ENCODE measurements around the gene TUBB.
A peak's percentile ranks its signal among the peaks of the same experiment; 100 is the strongest.
"Not testable (repeated sequence)": the region's sequence is repeated elsewhere in the genome, so short reads cannot be mapped to it uniquely, and the experiment has no call there.

TUBB gene

GRCh38 chr6:30717845-30718720 is 2.1 kb upstream of the TUBB start:
- H3K27ac Mint-ChIP-seq: peak overlapping the region; percentile 96 to 98
- peaks cover 35 to 48% of the 10 kb centered on the region in 2 donors for H3K4me1 Mint-ChIP-seq (ENCODE audit: low read depth in 2 of 2)
- H3K27me3 Mint-ChIP-seq: not testable (repeated sequence)

GRCh38 chr6:30719356-30719755 is 796 bp upstream of the TUBB start:
- ATAC-seq (replicated peaks): no peak
- Mint-ChIP-seq H3K27me3 (no peaks in the 10 kb centered on the region), H3K4me1 (ENCODE audit: low read depth in 2 of 2) (peaks cover 40 to 54% of the 10 kb centered on the region in 2 donors), H3K4me3 (peak overlapping the region; percentile 97 to 99), H3K36me3 (ENCODE audit: insufficient read depth) (peaks cover 64% of the 10 kb centered on the region), H3K27ac (peak overlapping the region; percentile 81 to 91), H3K9me3 (peaks cover 0 to 9% of the 10 kb centered on the region in 2 donors)
- no peak for DNase-seq

More at GRCh38 chr6:30717845-30718720, 2.1 kb upstream of the TUBB start:
- not testable (repeated sequence) for H3K9me3 Mint-ChIP-seq; ATAC-seq (replicated peaks); DNase-seq
- H3K4me3 Mint-ChIP-seq: peak overlapping the region; percentile 83 to 92
- H3K36me3 Mint-ChIP-seq (ENCODE audit: insufficient read depth): peaks cover 51% of the 10 kb centered on the region

GRCh38 chr6:30720738-30721197 is 616 bp downstream of the TUBB start:
- DNase-seq (peak; percentile 42 to 55 (median 46)), ATAC-seq (replicated peaks) (no peak)
- Mint-ChIP-seq H3K4me3 (peak overlapping the region; percentile 97 to 99), H3K4me1 (ENCODE audit: low read depth in 2 of 2) (peaks cover 48 to 55% of the 10 kb centered on the region in 2 donors), H3K36me3 (ENCODE audit: insufficient read depth) (peaks cover 67% of the 10 kb centered on the region), H3K27ac (peak overlapping the region; percentile 81 to 91), H3K9me3 (peaks cover 0 to 9% of the 10 kb centered on the region in 2 donors), H3K27me3 (no peaks in the 10 kb centered on the region)

GRCh38 chr6:30721198-30722024 is 1.3 kb downstream of the TUBB start:
- peak; percentile 93 to 95 (median 93) for DNase-seq
- Mint-ChIP-seq H3K4me1 (ENCODE audit: low read depth in 2 of 2) (peaks cover 48 to 50% of the 10 kb centered on the region in 2 donors), H3K9me3 (peaks cover 0 to 9% of the 10 kb centered on the region in 2 donors), H3K27me3 (no peaks in the 10 kb centered on the region), H3K27ac (peak overlapping the region; percentile 81 to 91), H3K36me3 (ENCODE audit: insufficient read depth) (peaks cover 67% of the 10 kb centered on the region), H3K4me3 (peak overlapping the region; percentile 97 to 99)
- peak; percentile 40 for ATAC-seq (replicated peaks)

- DNase-seq; ATAC-seq (replicated peaks): not testable (repeated sequence)
- H3K36me3 Mint-ChIP-seq (ENCODE audit: insufficient read depth): peaks cover 67% of the 10 kb centered on the region
Measured at GRCh38 chr6:30722025-30722279, 1.8 kb downstream of the TUBB start.

GRCh38 chr6:30722280-30723112 is 2.3 kb downstream of the TUBB start:
- DNase-seq: peak; percentile 85 to 92 (median 85)
- no peaks in the 10 kb centered on the region for H3K27me3 Mint-ChIP-seq
- ATAC-seq (replicated peaks): no peak
- peak overlapping the region; percentile 81 to 91 for H3K27ac Mint-ChIP-seq
- H3K4me1 Mint-ChIP-seq (ENCODE audit: low read depth in 2 of 2): peaks cover 39 to 41% of the 10 kb centered on the region in 2 donors
- H3K9me3 Mint-ChIP-seq: no peaks in the 10 kb centered on the region
- peaks cover 67% of the 10 kb centered on the region for H3K36me3 Mint-ChIP-seq (ENCODE audit: insufficient read depth)
- H3K4me3 Mint-ChIP-seq: peak overlapping the region; percentile 97 to 99

More at GRCh38 chr6:30722025-30722279, 1.8 kb downstream of the TUBB start:
- H3K9me3 Mint-ChIP-seq, H3K27me3 Mint-ChIP-seq: not testable (repeated sequence)
- peak overlapping the region; percentile 81 to 91 for H3K27ac Mint-ChIP-seq
- H3K4me3 Mint-ChIP-seq: peak overlapping the region; percentile 97 to 99
- peaks cover 42 to 45% of the 10 kb centered on the region in 2 donors for H3K4me1 Mint-ChIP-seq (ENCODE audit: low read depth in 2 of 2)

GRCh38 chr6:30723159-30723842 is 3.1 kb downstream of the TUBB start:
- Mint-ChIP-seq H3K4me1 (ENCODE audit: low read depth in 2 of 2) (peaks cover 36 to 38% of the 10 kb centered on the region in 2 donors), H3K4me3 (peak overlapping the region; percentile 97 to 99), H3K36me3 (ENCODE audit: insufficient read depth) (peaks cover 72% of the 10 kb centered on the region), H3K27ac (peak overlapping the region; percentile 81 to 91)
- not testable (repeated sequence) for H3K27me3 Mint-ChIP-seq; ATAC-seq (replicated peaks); DNase-seq; H3K9me3 Mint-ChIP-seq

- H3K36me3 Mint-ChIP-seq (ENCODE audit: insufficient read depth): peaks cover 80% of the 10 kb centered on the region
Measured at GRCh38 chr6:30723843-30724741, 3.9 kb downstream of the TUBB start.

GRCh38 chr6:30724906-30725667 is 4.9 kb downstream of the TUBB start:
- Mint-ChIP-seq H3K36me3 (ENCODE audit: insufficient read depth) (peaks cover 79% of the 10 kb centered on the region), H3K4me3 (peak overlapping the region in 1 of 2 donors; percentile 21)

More at GRCh38 chr6:30723843-30724741, 3.9 kb downstream of the TUBB start:
- not testable (repeated sequence) for H3K9me3 Mint-ChIP-seq; ATAC-seq (replicated peaks); DNase-seq; H3K27me3 Mint-ChIP-seq
- peaks cover 36 to 38% of the 10 kb centered on the region in 2 donors for H3K4me1 Mint-ChIP-seq (ENCODE audit: low read depth in 2 of 2)
- peak overlapping the region; percentile 35 to 57 for H3K4me3 Mint-ChIP-seq
- H3K27ac Mint-ChIP-seq: peak overlapping the region; percentile 67 to 87

GRCh38 chr6:30725713-30726505 is 5.8 kb downstream of the TUBB start:
- Mint-ChIP-seq H3K4me1 (ENCODE audit: low read depth in 2 of 2) (peaks cover 36 to 37% of the 10 kb centered on the region in 2 donors), H3K27me3 (no peaks in the 10 kb centered on the region), H3K27ac (peak overlapping the region; percentile 46 to 67), H3K36me3 (ENCODE audit: insufficient read depth) (peaks cover 77% of the 10 kb centered on the region), H3K4me3 (no peak overlapping the region), H3K9me3 (no peaks in the 10 kb centered on the region)
- ATAC-seq (replicated peaks): no peak
- no peak for DNase-seq

More at GRCh38 chr6:30724906-30725667, 4.9 kb downstream of the TUBB start:
- ATAC-seq (replicated peaks) (no peak), DNase-seq (no peak)
- Mint-ChIP-seq H3K27me3 (no peaks in the 10 kb centered on the region), H3K4me1 (ENCODE audit: low read depth in 2 of 2) (peaks cover 29 to 31% of the 10 kb centered on the region in 2 donors), H3K9me3 (no peaks in the 10 kb centered on the region), H3K27ac (peak overlapping the region; percentile 67 to 87)
